Mesothelial cell of epicardium (in vitro differentiated cells): ENCODE measurements around the gene APBA1. TPM values are rescaled to one million over a fixed set of nuclear protein-coding genes. Genes with fewer than 3 reads are reported as not detected.
A peak's percentile ranks its signal among the peaks of the same experiment; 100 is the strongest.

ENCODE experiments used
- DNase-seq, 2 experiments: peaks; one replicate each; pipeline ENCODE4 v3.0.0; 2021; ENCODE audit warnings: low spot score in 2 of 2; ENCODE audit not compliant: unreplicated experiment in 2 of 2
- H3K27ac Mint-ChIP-seq: 2 replicates; pipeline ENCODE4 v1.8.0; 2021; ENCODE audit warnings: mixed read lengths
- H3K27me3 Mint-ChIP-seq: 2 replicates; pipeline ENCODE4 v1.8.0; 2021; ENCODE audit warnings: low read depth, mixed read lengths
- H3K36me3 Mint-ChIP-seq: 2 replicates; pipeline ENCODE4 v1.8.0; 2021; ENCODE audit warnings: mixed read lengths
- H3K4me1 Mint-ChIP-seq: 2 replicates; pipeline ENCODE4 v1.8.0; 2021; ENCODE audit warnings: mixed read lengths
- H3K4me3 Mint-ChIP-seq: 2 replicates; pipeline ENCODE4 v1.8.0; 2021; ENCODE audit warnings: mild to moderate bottlenecking, moderate library complexity, mixed read lengths
- H3K9me3 Mint-ChIP-seq: 2 replicates; pipeline ENCODE4 v1.8.0; 2021; ENCODE audit warnings: mixed read lengths
- total RNA-seq: library from RNA; stranded (reverse); gene quantifications from 3 replicates; pipeline ENCODE4 v1.2.1, GENCODE V29; 2021
- TF ChIP-seq, protein P1 (sequence below): fragments of 200-600 bp; sonication (generic); IDR thresholded peaks from one replicate; pipeline ENCODE4 v1.5.0; 2021; ENCODE audit warnings: antibody characterized with exemption; ENCODE audit not compliant: unreplicated experiment

Gene APBA1
- total RNA-seq, 1 donor from 2014 or later, result 18.4 TPM

DNA sequence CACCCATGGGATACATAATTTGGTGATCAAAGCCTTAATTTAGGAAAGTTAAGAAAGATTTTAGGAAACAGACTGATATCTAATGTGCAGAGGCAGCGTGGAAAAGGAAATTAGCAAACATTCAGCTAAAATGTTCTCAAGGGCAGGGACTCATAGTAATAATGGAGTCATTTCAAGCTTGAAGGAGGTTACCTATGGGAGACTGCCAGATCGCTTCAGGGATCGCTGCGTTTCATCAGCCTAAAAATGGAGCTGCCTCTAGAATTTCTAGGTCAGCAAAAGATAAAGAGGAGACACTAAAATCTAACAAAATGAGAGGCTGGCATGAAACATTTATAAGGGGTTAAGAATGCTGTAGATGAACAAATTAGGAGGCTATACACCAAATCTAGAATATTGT is 115.5 kb downstream of the APBA1 start:
- Mint-ChIP-seq H3K4me3 (no peak overlapping the region), H3K27ac (peak overlapping the region; percentile 75), H3K36me3 (no peaks in the 10 kb centered on the region), H3K9me3 (no peaks in the 10 kb centered on the region), H3K4me1 (peaks cover 51% of the 10 kb centered on the region), H3K27me3 (peaks cover 16% of the 10 kb centered on the region)
- TF ChIP-seq, protein P1, sequence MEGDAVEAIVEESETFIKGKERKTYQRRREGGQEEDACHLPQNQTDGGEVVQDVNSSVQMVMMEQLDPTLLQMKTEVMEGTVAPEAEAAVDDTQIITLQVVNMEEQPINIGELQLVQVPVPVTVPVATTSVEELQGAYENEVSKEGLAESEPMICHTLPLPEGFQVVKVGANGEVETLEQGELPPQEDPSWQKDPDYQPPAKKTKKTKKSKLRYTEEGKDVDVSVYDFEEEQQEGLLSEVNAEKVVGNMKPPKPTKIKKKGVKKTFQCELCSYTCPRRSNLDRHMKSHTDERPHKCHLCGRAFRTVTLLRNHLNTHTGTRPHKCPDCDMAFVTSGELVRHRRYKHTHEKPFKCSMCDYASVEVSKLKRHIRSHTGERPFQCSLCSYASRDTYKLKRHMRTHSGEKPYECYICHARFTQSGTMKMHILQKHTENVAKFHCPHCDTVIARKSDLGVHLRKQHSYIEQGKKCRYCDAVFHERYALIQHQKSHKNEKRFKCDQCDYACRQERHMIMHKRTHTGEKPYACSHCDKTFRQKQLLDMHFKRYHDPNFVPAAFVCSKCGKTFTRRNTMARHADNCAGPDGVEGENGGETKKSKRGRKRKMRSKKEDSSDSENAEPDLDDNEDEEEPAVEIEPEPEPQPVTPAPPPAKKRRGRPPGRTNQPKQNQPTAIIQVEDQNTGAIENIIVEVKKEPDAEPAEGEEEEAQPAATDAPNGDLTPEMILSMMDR, result no peak
- no peak for DNase-seq

DNA sequence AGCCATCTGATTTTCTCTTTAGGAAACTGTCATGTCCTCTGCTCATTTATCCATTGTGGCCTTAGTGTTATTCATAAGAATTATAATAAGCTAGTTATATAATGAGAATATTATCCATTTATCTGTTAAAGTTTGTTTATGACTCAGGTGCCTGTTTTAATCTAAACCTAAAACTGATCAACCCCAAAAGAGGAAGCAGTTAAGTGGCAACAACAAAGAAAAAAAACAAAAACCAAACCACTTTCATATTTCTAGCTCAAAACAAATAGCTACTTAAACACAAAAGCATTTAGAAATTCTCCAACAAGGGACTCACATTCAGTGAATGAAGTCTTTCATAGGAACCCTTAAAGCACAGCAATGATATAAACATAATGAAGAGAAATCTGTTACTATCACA is 116.4 kb downstream of the APBA1 start:
- Mint-ChIP-seq H3K4me3 (no peak overlapping the region), H3K9me3 (no peaks in the 10 kb centered on the region), H3K27ac (peak overlapping the region; percentile 20), H3K27me3 (peaks cover 17% of the 10 kb centered on the region), H3K4me1 (peaks cover 45% of the 10 kb centered on the region), H3K36me3 (no peaks in the 10 kb centered on the region)
- no peak for DNase-seq
- TF ChIP-seq, protein P1, result no peak

DNA sequence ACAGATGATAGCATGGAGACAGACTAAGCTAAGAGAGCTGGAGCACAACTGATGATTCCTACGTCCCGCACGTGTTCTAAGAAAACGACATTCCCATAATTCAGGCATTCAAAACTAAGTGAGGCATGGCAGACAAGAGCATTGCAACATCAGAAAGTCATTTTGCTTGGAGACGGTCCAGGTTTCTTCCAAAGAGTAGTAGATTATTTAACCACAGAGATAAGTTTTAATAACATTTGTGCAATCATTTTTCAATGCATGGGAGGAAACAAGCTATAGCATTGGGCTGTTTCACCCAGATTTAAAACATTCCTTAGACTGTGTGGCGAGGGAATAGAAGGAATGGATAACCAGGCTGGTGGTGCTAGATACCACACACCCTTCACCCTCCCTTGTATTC is 117.2 kb downstream of the APBA1 start:
- no peak overlapping the region for H3K4me3 Mint-ChIP-seq
- H3K36me3 Mint-ChIP-seq, result no peaks in the 10 kb centered on the region
- no peak for DNase-seq
- peaks cover 44% of the 10 kb centered on the region for H3K4me1 Mint-ChIP-seq
- TF ChIP-seq, protein P1, result no peak
- peaks cover 21% of the 10 kb centered on the region for H3K27me3 Mint-ChIP-seq
- H3K9me3 Mint-ChIP-seq, result no peaks in the 10 kb centered on the region
- peak overlapping the region; percentile 13 for H3K27ac Mint-ChIP-seq

DNA sequence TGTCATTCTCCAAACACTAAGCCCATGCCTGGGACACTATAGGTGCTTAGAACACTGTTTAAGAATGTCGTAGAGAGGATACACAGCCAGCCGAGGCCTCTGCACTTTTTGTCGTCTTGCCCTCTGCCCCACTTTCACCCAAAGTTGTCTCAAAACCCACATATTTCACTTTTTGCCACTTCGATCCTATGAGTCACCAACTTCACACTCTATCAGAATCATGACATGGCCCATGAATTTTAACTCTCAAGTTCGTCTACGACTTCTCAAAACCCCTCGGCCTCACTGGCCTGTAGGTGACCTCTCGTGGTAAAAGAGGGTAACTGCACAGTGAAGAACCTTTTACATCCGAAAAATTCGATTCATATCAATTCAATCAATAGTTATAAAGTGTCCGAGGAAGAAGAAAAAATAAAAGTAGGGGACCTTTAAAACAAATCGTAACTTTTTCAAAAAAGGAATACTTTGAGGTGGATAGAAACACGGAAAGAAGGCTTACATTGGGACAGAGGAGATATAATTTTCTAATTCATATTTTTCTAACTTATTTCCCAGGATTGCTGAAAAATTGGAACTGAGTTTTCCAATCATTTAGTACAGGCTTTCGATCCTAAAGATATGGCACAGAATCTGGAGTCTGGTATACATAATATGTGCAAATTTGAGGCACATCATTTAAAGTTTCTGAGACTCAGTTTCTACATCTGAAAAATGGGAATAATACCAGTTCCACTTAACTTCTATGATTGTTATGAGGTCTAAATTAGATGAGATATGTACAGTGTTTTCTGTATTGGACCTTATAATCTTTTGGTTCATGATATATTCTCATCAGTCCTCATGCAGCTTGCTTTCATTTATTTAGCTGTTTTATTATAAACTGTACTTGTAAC is 122.6 kb downstream of the APBA1 start:
- Mint-ChIP-seq H3K27me3 (peaks cover 29% of the 10 kb centered on the region), H3K36me3 (no peaks in the 10 kb centered on the region), H3K27ac (no peak overlapping the region), H3K9me3 (no peaks in the 10 kb centered on the region), H3K4me1 (peaks cover 6% of the 10 kb centered on the region), H3K4me3 (no peak overlapping the region)
- no peak for DNase-seq
- TF ChIP-seq, protein P1, result peak; percentile 84

DNA sequence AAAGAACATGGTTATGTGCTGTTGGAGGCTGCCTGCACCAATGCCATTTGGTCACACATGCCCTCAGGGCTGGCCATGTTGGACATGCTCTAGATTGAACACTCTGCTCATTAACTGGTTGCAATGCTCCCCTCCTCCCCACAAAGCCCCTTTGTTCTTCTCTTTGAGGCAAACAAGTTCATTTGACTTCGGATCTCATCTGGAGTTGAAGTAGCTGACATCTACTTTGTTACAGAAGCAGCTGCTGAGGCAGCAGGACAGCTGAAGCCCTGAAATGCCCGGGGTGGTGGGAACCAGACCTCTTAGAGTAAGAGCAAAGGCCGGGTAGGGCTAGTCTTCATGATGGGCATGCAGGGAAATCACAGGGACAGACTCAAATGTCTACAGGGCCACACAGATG is 123.5 kb downstream of the APBA1 start:
- TF ChIP-seq, protein P1, result no peak
- no peak overlapping the region for H3K27ac Mint-ChIP-seq
- no peaks in the 10 kb centered on the region for H3K9me3 Mint-ChIP-seq
- no peak for DNase-seq
- H3K4me3 Mint-ChIP-seq, result no peak overlapping the region
- no peaks in the 10 kb centered on the region for H3K36me3 Mint-ChIP-seq
- no peaks in the 10 kb centered on the region for H3K4me1 Mint-ChIP-seq
- H3K27me3 Mint-ChIP-seq, result peaks cover 29% of the 10 kb centered on the region
